KMS-11 (cell line): ENCODE measurements around the gene UBALD1.

Source experiments
- H2AFZ ChIP-seq: fragments of 200-600 bp; sonication (generic); 2 replicates; pipeline ENCODE4 v1.6.1; 2016; ENCODE audit warnings: antibody characterized with exemption, mixed run types, low read depth
- H3K27ac ChIP-seq: fragments of 200-600 bp; sonication (generic); 2 replicates; pipeline ENCODE4 v1.6.1; 2016; ENCODE audit warnings: mild to moderate bottlenecking, mixed run types
- H3K27me3 ChIP-seq: fragments of 200-600 bp; sonication (generic); 2 replicates; pipeline ENCODE4 v1.6.1; 2017; ENCODE audit warnings: mild to moderate bottlenecking, low read depth, mixed run types, moderate library complexity; ENCODE audit not compliant: insufficient read depth
- H3K36me3 ChIP-seq: fragments of 200-600 bp; sonication (generic); 2 replicates; pipeline ENCODE4 v1.6.1; 2017; ENCODE audit warnings: mild to moderate bottlenecking, mixed run types; ENCODE audit not compliant: insufficient read depth
- H3K4me1 ChIP-seq: fragments of 200-600 bp; sonication (generic); 2 replicates; pipeline ENCODE4 v1.6.1; 2016; ENCODE audit warnings: mild to moderate bottlenecking, low read depth, mixed run types; ENCODE audit not compliant: poor library complexity, severe bottlenecking
- H3K4me2 ChIP-seq: fragments of 200-600 bp; sonication (generic); 2 replicates; pipeline ENCODE4 v1.7.0; 2016; ENCODE audit warnings: mild to moderate bottlenecking, mixed run types
- H3K4me3 ChIP-seq: fragments of 200-600 bp; sonication (generic); IDR thresholded peaks from 2 replicates; pipeline ENCODE4 v1.6.1; 2017; ENCODE audit warnings: low read depth, low read length, mixed read lengths; ENCODE audit not compliant: insufficient read depth
- H3K79me2 ChIP-seq: fragments of 200-600 bp; sonication (generic); 2 replicates; pipeline ENCODE4 v1.6.1; 2016; ENCODE audit warnings: low read depth, mixed run types; ENCODE audit not compliant: insufficient read depth
- H3K9ac ChIP-seq: fragments of 200-600 bp; sonication (generic); 2 replicates; pipeline ENCODE4 v1.6.1; 2016; ENCODE audit warnings: mild to moderate bottlenecking, mixed run types
- H4K20me1 ChIP-seq: fragments of 200-600 bp; sonication (generic); 2 replicates; pipeline ENCODE4 v1.6.1; 2016; ENCODE audit warnings: mild to moderate bottlenecking, mixed run types; ENCODE audit not compliant: insufficient read depth
- CTCF ChIP-seq: fragments of 200-600 bp; sonication (generic); conservative IDR thresholded peaks from 2 replicates; pipeline ENCODE4 v1.6.1; 2017; ENCODE audit warnings: low read depth, mild to moderate bottlenecking, antibody characterized with exemption, low read length, moderate library complexity, mixed read lengths

UBALD1 gene

DNA sequence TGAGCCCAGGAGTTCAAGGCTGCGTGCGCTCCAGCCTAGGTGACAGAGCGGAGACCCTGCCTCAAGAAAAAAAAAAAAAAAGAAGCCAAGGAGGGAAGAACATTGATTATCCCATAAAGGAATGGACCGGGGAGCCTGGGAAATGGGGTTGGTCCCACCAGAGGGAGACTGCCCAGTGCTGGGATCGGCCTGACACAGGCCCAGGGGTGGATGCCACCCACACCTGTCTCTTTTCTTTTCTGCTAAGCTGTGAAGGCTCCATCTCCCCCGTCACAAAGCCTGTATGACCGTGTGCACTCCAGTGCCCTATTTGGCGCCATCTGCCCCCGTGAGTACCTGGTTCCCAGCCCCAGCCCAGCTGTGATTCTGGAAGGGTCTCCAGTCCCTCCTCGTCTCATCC, 15.7 kb downstream of the UBALD1 start:
- Histone ChIP-seq H3K27ac (no peak overlapping the region), H2AFZ (no peak overlapping the region), H3K4me1 (no peaks in the 10 kb centered on the region), H3K79me2 (no peaks in the 10 kb centered on the region), H4K20me1 (no peaks in the 10 kb centered on the region), H3K9ac (no peak overlapping the region), H3K4me3 (no peak overlapping the region), H3K27me3 (peaks cover 74% of the 10 kb centered on the region), H3K36me3 (no peaks in the 10 kb centered on the region), H3K4me2 (no peak overlapping the region)
- no peak for TF ChIP-seq CTCF

DNA sequence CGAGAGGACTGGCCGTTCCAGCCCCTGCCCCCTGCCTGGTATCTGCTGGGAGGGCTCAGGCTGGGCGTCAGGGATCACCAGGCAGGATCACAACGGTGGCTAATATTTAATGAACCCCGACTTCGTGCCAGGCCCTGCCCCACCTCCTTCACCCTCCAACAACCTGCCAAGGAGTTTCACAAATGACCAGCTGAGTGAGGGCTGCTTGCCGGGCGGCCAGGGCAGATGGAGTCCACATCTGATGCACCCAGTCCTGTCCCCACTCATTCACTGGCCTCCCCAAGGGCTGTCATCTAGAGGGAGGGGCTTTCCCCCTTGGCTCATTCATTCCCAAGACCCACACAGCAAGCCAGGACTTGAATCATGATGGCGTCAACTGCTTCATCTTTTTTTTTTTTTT, 17.5 kb downstream of the UBALD1 start:
- Histone ChIP-seq H3K9ac (no peak overlapping the region), H3K79me2 (no peaks in the 10 kb centered on the region), H4K20me1 (no peaks in the 10 kb centered on the region), H3K27ac (no peak overlapping the region), H3K4me1 (no peaks in the 10 kb centered on the region), H3K36me3 (no peaks in the 10 kb centered on the region), H3K4me3 (no peak overlapping the region), H3K4me2 (no peak overlapping the region), H3K27me3 (peaks cover 75% of the 10 kb centered on the region), H2AFZ (no peak overlapping the region)
- no peak for TF ChIP-seq CTCF

DNA sequence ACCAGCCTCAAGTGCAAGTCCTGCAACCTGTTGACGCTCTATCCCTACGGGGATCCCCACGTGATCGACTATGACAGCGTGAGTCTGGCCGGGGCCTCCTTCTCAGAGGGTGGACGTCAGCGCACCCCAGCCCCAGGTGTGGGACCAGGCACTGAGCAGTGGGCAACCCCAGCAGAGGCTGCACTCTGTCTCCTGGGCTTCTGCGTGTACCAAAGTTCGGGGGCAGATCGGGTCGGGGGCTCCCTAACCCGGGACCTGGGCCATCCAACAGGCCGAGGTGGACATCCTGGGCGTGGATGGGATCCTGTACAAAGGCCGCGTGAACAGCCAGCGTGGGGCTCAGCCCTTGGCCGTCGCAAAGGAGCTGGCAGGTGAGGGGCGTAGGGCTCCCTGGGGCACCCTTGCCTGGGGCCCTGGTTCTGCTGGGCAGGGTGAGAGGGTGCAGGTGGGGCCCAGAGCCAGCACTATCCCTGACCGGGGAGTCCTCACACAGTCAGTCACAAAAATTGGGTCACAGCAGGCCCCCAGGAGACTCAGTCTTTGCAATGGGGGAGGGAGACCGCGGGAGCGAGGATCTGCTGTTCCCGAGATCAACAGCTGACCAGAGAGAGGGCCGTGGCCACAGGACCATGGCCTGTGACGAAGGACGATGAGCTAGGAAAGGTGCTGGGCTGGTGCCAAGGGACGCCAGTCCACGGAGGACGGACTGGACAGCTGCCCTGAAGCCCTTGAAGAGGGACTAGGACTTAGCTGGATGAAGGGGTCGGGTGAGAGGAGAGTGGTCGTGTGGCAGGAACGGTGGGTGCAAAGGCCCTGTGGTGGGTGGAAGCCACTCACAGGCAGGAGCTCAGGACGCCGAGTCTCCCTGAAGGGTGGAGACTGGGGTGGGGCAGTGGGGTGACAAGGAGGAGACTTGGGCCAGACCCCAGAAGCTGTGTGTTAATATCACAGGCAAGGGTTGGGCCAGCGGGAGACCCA, 20.0 kb downstream of the UBALD1 start:
- Histone ChIP-seq H4K20me1 (no peaks in the 10 kb centered on the region), H3K4me2 (no peak overlapping the region), H3K36me3 (no peaks in the 10 kb centered on the region), H3K79me2 (no peaks in the 10 kb centered on the region), H3K4me3 (no peak overlapping the region), H3K27me3 (peaks cover 56% of the 10 kb centered on the region), H3K4me1 (no peaks in the 10 kb centered on the region), H3K27ac (no peak overlapping the region), H3K9ac (no peak overlapping the region), H2AFZ (no peak overlapping the region)
- no peak for TF ChIP-seq CTCF

GRCh38 chr16:4593086-4593485, 21.6 kb downstream of the UBALD1 start:
- H3K27ac ChIP-seq = no peak overlapping the region

More at GRCh38 chr16:4593086-4593485, 21.6 kb downstream of the UBALD1 start:
- Histone ChIP-seq H4K20me1 (no peaks in the 10 kb centered on the region), H3K4me1 (no peaks in the 10 kb centered on the region), H2AFZ (no peak overlapping the region), H3K9ac (no peak overlapping the region), H3K4me2 (no peak overlapping the region), H3K79me2 (no peaks in the 10 kb centered on the region), H3K36me3 (no peaks in the 10 kb centered on the region), H3K4me3 (no peak overlapping the region), H3K27me3 (peaks cover 41% of the 10 kb centered on the region)
- no peak for TF ChIP-seq CTCF
